Upper lobe of left lung (tissue), 4 donors: Measurements from ENCODE around the gene MBD3.

Experiments used
- CTCF ChIP-seq, 6 experiments: fragments of 450-650 bp in 4 of 6; fragments of 200-600 bp in 2 of 6; sonication (generic) in 2 of 6; IDR thresholded peaks; one replicate each; pipeline ENCODE4 v1.5.1; 2016 to 2019; ENCODE audit warnings: antibody characterized with exemption in 6 of 6
- EP300 ChIP-seq, 4 donors: sonication (generic); formaldehyde crosslinking; IDR thresholded peaks; one replicate each; pipeline ENCODE4 v1.5.1; 2017; ENCODE audit warnings: antibody characterized with exemption in 4 of 4, control low read depth in 2 of 4
- POLR2A ChIP-seq, 4 donors: fragments of 450-650 bp; IDR thresholded peaks; one replicate each; pipeline ENCODE4 v1.5.1; 2016 to 2017; ENCODE audit warnings: antibody characterized with exemption in 4 of 4, mild to moderate bottlenecking in 2 of 4
- POLR2AphosphoS5 ChIP-seq, 2 donors: sonication (generic); formaldehyde crosslinking; IDR thresholded peaks; one replicate each; pipeline ENCODE4 v1.5.1; 2017; ENCODE audit warnings: antibody characterized with exemption in 2 of 2

GRCh38 chr19:1599460-1599846, 6.8 kb upstream of the MBD3 start:
- TF ChIP-seq POLR2A (IDR thresholded peaks at IDR 0.05) (no peak), POLR2AphosphoS5 (IDR thresholded peaks at IDR 0.05) (no peak), CTCF (IDR thresholded peaks at IDR 0.05) (no peak), EP300 (IDR thresholded peaks at IDR 0.05) (no peak)
